ENCODE data around the gene SIPA1L3. TPM values are rescaled to one million over a fixed set of nuclear protein-coding genes. Genes with fewer than 3 reads are reported as not detected.

Gene SIPA1L3
- total and polyA plus RNA-seq, 9 of the 15 experiments (the other 6 are each of a cell fraction or from before 2014, with no cell fraction given): 0.01 to 6.1 (median 2.5) TPM

DNA sequence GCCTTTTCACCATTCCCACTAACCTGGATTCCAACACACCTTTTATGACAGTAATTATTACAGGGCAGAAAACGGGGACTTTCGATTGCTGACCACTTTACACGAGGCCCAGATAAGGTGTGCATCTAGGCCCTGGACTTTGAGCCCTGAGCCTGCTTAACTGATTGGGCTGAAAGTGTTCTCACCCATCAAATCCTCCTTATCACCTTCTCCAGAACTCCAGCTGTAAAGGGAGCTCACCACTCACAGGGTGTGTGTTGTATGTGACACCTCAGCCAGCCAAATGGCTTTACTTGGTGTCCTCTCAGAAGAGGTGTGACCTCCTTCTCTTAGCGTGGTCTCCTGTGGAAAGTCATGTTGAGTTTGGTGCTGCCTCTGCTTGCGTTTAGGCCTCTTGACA lies 36.5 kb downstream of the SIPA1L3 start (continued):
- no peak for TF ChIP-seq THAP12 (CRISPR knock-in tag; IDR thresholded peaks at IDR 0.05)
- no peak for TF ChIP-seq PHF20 (IDR thresholded peaks at IDR 0.05; ENCODE audit: partially characterized antibody)
- TF ChIP-seq, protein P1, sequence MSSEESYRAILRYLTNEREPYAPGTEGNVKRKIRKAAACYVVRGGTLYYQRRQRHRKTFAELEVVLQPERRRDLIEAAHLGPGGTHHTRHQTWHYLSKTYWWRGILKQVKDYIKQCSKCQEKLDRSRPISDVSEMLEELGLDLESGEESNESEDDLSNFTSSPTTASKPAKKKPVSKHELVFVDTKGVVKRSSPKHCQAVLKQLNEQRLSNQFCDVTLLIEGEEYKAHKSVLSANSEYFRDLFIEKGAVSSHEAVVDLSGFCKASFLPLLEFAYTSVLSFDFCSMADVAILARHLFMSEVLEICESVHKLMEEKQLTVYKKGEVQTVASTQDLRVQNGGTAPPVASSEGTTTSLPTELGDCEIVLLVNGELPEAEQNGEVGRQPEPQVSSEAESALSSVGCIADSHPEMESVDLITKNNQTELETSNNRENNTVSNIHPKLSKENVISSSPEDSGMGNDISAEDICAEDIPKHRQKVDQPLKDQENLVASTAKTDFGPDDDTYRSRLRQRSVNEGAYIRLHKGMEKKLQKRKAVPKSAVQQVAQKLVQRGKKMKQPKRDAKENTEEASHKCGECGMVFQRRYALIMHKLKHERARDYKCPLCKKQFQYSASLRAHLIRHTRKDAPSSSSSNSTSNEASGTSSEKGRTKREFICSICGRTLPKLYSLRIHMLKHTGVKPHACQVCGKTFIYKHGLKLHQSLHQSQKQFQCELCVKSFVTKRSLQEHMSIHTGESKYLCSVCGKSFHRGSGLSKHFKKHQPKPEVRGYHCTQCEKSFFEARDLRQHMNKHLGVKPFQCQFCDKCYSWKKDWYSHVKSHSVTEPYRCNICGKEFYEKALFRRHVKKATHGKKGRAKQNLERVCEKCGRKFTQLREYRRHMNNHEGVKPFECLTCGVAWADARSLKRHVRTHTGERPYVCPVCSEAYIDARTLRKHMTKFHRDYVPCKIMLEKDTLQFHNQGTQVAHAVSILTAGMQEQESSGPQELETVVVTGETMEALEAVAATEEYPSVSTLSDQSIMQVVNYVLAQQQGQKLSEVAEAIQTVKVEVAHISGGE (CRISPR knock-in tag; IDR thresholded peaks at IDR 0.05): peak in 1 of 3 experiments; percentile 45; a peak in 1 of 6 replicates
- TF ChIP-seq SIRT6 (IDR thresholded peaks at IDR 0.05; ENCODE audit: low read depth, low read length): no peak
- TF ChIP-seq, protein P2, sequence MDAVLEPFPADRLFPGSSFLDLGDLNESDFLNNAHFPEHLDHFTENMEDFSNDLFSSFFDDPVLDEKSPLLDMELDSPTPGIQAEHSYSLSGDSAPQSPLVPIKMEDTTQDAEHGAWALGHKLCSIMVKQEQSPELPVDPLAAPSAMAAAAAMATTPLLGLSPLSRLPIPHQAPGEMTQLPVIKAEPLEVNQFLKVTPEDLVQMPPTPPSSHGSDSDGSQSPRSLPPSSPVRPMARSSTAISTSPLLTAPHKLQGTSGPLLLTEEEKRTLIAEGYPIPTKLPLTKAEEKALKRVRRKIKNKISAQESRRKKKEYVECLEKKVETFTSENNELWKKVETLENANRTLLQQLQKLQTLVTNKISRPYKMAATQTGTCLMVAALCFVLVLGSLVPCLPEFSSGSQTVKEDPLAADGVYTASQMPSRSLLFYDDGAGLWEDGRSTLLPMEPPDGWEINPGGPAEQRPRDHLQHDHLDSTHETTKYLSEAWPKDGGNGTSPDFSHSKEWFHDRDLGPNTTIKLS (IDR thresholded peaks at IDR 0.05; ENCODE audit: borderline replicate concordance, low read depth): no peak; the same call in 1 of the 2 replicates
- TF ChIP-seq FOSL1 (tag; conservative IDR thresholded peaks at IDR 0.05): no peak
- peak; percentile 58 for TF ChIP-seq ATF7 (IDR thresholded peaks at IDR 0.05)
- no peak for TF ChIP-seq ZNF511 (CRISPR knock-in tag; IDR thresholded peaks at IDR 0.05)
- TF ChIP-seq JUN (IDR thresholded peaks at IDR 0.05; ENCODE audit: borderline replicate concordance, low read depth, low read length): peak; percentile 37; the same call in 1 of the 2 replicates
- no peak for TF ChIP-seq JUN (CRISPR knock-in tag; IDR thresholded peaks at IDR 0.05; ENCODE audit: borderline replicate concordance)
- no peak for TF ChIP-seq PCBP1 (IDR thresholded peaks at IDR 0.05; ENCODE audit: low read depth, low read length, poor library complexity, severe bottlenecking)
- no peak for TF ChIP-seq NR2F6 (CRISPR knock-in tag; IDR thresholded peaks at IDR 0.05)
- TF ChIP-seq, protein P3, sequence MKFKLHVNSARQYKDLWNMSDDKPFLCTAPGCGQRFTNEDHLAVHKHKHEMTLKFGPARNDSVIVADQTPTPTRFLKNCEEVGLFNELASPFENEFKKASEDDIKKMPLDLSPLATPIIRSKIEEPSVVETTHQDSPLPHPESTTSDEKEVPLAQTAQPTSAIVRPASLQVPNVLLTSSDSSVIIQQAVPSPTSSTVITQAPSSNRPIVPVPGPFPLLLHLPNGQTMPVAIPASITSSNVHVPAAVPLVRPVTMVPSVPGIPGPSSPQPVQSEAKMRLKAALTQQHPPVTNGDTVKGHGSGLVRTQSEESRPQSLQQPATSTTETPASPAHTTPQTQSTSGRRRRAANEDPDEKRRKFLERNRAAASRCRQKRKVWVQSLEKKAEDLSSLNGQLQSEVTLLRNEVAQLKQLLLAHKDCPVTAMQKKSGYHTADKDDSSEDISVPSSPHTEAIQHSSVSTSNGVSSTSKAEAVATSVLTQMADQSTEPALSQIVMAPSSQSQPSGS (CRISPR knock-in tag; IDR thresholded peaks at IDR 0.05): no peak
- TF ChIP-seq ZNF175 (CRISPR knock-in tag; IDR thresholded peaks at IDR 0.05; ENCODE audit: low read depth): no peak
- no peak for TF ChIP-seq ATF4 (CRISPR knock-in tag; IDR thresholded peaks at IDR 0.05)
- TF ChIP-seq HOXB6 (CRISPR knock-in tag; IDR thresholded peaks at IDR 0.05; ENCODE audit: borderline replicate concordance): no peak
- no peak for TF ChIP-seq HEY1 (CRISPR knock-in tag; IDR thresholded peaks at IDR 0.05; ENCODE audit: borderline replicate concordance)

Measured in K562 (cell line).